SKM-1 treated with dmso at 0.1 percent for 144 hours (cell line): Measurements from ENCODE around the gene HEY2.
"Not testable (repeated sequence)": the region's sequence is repeated elsewhere in the genome, so short reads cannot be mapped to it uniquely, and the experiment has no call there.

Source experiments
- DNase-seq: peaks from one replicate; lab custom pipeline; 2025; ENCODE audit not compliant: unreplicated experiment; lab: John Stamatoyannopoulos, UW

HEY2 gene

GRCh38 chr6:125794342-125795137, 45.1 kb downstream of the HEY2 start:
- no peak for DNase-seq

- no peak for DNase-seq
These were observed 45.9 kb downstream of the HEY2 start for GRCh38 chr6:125795301-125795700.

GRCh38 chr6:125797120-125797885, 47.9 kb downstream of the HEY2 start:
- no peak for DNase-seq

- no peak for DNase-seq
These were observed 48.5 kb downstream of the HEY2 start for GRCh38 chr6:125797886-125798444.

GRCh38 chr6:125798734-125799508, 49.5 kb downstream of the HEY2 start:
- DNase-seq: peak; percentile 74

GRCh38 chr6:125802383-125802782, 53.0 kb downstream of the HEY2 start:
- DNase-seq: no peak

GRCh38 chr6:125802943-125803377, 53.5 kb downstream of the HEY2 start:
- DNase-seq: peak; percentile 26

GRCh38 chr6:125804264-125804663, 54.8 kb downstream of the HEY2 start:
- DNase-seq: no peak

GRCh38 chr6:125804866-125805425, 55.5 kb downstream of the HEY2 start:
- DNase-seq: not testable (repeated sequence)

- DNase-seq: no peak
These were observed 57.4 kb downstream of the HEY2 start for GRCh38 chr6:125806813-125807212.

- no peak for DNase-seq
These were observed 57.9 kb downstream of the HEY2 start for GRCh38 chr6:125807293-125807692.

- DNase-seq: no peak
These were observed 58.6 kb downstream of the HEY2 start for GRCh38 chr6:125808060-125808459.

GRCh38 chr6:125808591-125808990, 59.2 kb downstream of the HEY2 start:
- no peak for DNase-seq

GRCh38 chr6:125809570-125810170, 60.2 kb downstream of the HEY2 start:
- DNase-seq: no peak

- DNase-seq: no peak
These were observed 61.0 kb downstream of the HEY2 start for GRCh38 chr6:125810445-125810844.
